HG02571 (cell line): ENCODE measurements around the gene ALPK3.

ENCODE experiments used
- ATAC-seq: cut with Tn5 transposase; IDR thresholded peaks from one replicate; pipeline ENCODE4 v1.9.1; 2021; ENCODE audit warnings: mild to moderate bottlenecking, moderate library complexity; ENCODE audit not compliant: unreplicated experiment

The ALPK3 gene, protein sequence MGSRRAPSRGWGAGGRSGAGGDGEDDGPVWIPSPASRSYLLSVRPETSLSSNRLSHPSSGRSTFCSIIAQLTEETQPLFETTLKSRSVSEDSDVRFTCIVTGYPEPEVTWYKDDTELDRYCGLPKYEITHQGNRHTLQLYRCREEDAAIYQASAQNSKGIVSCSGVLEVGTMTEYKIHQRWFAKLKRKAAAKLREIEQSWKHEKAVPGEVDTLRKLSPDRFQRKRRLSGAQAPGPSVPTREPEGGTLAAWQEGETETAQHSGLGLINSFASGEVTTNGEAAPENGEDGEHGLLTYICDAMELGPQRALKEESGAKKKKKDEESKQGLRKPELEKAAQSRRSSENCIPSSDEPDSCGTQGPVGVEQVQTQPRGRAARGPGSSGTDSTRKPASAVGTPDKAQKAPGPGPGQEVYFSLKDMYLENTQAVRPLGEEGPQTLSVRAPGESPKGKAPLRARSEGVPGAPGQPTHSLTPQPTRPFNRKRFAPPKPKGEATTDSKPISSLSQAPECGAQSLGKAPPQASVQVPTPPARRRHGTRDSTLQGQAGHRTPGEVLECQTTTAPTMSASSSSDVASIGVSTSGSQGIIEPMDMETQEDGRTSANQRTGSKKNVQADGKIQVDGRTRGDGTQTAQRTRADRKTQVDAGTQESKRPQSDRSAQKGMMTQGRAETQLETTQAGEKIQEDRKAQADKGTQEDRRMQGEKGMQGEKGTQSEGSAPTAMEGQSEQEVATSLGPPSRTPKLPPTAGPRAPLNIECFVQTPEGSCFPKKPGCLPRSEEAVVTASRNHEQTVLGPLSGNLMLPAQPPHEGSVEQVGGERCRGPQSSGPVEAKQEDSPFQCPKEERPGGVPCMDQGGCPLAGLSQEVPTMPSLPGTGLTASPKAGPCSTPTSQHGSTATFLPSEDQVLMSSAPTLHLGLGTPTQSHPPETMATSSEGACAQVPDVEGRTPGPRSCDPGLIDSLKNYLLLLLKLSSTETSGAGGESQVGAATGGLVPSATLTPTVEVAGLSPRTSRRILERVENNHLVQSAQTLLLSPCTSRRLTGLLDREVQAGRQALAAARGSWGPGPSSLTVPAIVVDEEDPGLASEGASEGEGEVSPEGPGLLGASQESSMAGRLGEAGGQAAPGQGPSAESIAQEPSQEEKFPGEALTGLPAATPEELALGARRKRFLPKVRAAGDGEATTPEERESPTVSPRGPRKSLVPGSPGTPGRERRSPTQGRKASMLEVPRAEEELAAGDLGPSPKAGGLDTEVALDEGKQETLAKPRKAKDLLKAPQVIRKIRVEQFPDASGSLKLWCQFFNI (N-terminal part only)

DNA sequence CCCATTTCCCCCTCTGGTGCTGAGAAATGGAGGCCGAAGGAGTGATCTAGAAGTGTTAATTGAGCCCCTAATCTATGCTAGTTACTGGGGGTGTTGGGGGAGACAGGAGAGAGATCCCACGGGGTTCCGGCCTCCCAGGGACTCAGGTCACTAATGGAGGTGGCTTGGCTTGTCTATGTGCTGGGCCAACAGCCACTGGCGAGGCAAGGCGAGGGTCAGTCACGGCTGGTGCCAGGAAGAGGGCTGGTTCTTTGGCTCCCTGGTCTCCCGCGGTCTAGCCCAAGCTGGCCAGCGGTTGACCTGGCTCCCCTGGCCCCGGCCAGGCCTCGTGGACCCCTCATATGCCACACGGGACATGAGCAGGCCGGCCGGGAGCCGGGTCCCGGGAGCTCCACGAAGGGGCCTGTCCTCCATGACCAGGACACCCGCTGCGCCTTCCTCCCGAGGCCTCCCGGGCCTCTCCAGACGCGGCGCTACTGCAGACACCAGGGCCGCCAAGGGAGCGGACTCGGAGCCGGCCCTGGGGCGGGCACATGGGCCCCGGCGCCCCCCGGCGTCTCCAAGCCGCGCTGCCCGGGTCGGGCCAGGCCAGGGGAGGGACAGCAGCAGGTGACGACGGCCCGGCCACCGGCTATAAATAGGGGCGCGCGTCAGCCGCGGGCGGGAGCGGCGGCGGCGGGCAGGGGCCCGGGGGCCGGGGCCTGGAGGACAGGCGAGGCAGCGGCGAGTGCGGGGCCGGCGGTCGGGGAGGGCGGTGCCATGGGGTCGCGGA lies at the start of gene ALPK3:
ALPK3 (plus strand) TSS at position 663 of the 772 bp plus-strand sequence; CDS start at position 760, 97 bp downstream.
- ATAC-seq, result no peak

DNA sequence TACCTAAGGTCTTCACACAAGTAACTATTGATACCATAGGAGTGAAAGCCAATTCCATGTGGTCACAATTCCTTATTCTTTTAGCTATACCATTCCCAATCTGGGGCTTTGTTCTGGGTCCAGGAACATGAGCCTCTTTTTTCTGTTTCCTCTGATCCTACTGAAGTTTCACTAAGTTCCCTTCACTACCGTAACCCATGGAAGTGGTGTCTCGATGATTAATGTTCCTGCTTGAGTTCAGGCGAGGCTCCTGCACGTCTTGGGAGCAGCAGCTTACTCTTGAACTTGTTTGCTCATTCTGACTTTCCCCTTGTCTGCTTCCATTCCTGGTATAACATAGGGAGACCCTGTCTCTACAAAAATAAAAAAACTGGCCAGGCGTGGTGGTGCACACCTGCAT lies 45.1 kb upstream of the ALPK3 start:
- no peak for ATAC-seq

DNA sequence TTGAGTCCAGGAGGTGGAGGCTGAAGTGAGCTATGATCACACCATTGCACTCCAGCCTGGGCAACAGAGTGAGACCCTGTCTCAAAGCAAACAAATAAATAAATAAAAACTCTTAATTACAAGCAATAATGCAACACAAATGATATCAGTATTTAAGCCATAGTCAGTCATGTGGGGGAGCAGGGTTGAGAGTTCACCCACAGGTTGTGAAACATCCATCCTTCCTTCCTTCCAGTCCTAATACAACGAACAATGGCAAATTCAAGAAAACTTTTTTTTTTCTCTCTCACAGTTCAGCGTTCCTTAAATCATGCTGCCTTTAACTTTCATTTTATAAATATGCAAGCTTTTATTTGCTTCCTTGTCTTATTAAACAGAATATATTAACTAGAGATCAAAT lies 44.7 kb upstream of the ALPK3 start:
- ATAC-seq, result no peak

DNA sequence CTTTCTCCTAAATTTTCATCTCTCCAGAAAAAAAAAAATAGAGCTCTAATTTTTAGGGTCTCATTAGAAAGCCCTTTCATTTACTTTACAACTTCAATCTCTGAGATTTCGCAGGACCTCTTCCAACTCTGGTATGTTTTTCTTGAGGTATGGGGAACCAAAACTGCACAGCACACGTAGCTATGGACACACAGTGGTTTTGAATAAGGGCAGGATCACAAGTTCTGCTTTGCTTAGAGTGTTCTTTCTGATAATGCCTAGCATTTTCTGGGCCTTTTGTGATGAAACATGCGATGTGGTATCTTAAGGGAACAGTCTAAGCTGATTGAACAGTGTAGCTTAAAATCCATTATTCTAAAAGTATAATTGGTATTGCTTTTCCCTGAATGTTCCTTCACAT lies 43.4 kb upstream of the ALPK3 start:
- no peak for ATAC-seq

GRCh38 chr15:84775867-84776449 lies 41.2 kb upstream of the ALPK3 start:
- ATAC-seq, result no peak

GRCh38 chr15:84778194-84778593 lies 39.0 kb upstream of the ALPK3 start:
- no peak for ATAC-seq

DNA sequence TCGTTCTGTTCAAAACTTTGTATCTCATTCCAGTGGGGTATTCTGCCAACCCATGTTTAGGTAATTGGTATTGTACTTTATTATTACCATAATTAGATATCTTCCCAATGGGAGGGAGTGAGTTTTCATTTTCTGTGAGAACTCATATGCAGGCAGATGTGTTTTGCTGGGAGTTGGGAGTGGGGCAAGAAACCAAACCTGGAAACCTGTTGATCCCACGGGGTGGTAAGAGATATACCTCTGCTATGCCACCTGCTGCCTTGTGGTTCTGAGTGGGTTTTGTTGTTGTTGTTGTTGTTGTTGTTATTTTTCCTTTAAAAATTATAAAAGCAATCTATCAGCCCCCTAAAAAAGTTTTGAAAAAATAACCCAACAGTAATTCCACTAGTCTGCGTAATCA lies 36.7 kb upstream of the ALPK3 start:
- no peak for ATAC-seq

DNA sequence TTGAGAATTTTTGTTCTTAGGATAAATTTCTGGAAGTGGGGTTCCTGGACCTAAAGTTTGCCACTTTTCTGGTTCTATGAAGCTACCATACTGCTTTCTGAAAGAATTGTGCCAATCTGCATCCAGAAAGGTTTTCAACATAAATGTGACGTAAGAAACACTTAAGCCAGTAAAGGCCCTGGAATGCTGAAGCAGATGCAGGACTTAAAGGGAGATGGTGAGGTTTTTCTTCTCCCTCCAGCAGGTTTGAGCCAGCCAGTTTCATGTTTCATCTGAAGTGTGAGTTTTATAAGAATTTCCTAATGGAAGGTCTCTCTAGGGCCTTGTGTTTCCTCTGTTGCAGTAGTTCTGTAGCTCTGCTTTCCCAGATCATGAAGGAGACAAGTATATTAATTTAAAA lies 35.7 kb upstream of the ALPK3 start:
- no peak for ATAC-seq

GRCh38 chr15:84782346-84782745 lies 34.8 kb upstream of the ALPK3 start:
- ATAC-seq, result no peak

GRCh38 chr15:84783493-84784251 lies 33.5 kb upstream of the ALPK3 start:
- ATAC-seq, result no peak

GRCh38 chr15:84784262-84784661 lies 32.9 kb upstream of the ALPK3 start:
- ATAC-seq, result no peak

DNA sequence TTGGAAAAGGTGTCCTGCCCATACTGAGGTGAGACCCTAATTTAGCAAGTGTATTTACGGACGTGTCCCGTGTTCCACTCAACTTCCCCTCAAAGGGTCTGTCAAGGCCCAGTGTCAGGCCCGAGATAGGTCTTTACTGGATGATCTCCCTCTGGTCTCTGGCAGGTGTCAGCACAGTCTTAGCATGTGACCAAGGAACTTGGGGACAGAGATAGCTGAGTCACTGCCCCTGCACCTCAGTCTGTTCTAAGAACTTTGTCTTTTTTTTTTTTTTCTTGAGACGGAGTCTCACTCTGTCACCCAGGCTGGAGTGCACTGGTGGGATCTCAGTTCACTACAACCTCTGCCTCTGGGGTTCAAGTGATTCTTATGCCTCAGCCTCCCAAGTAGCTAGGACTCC lies 32.1 kb upstream of the ALPK3 start:
- no peak for ATAC-seq

GRCh38 chr15:84788500-84788899 lies 28.7 kb upstream of the ALPK3 start:
- ATAC-seq, result no peak

DNA sequence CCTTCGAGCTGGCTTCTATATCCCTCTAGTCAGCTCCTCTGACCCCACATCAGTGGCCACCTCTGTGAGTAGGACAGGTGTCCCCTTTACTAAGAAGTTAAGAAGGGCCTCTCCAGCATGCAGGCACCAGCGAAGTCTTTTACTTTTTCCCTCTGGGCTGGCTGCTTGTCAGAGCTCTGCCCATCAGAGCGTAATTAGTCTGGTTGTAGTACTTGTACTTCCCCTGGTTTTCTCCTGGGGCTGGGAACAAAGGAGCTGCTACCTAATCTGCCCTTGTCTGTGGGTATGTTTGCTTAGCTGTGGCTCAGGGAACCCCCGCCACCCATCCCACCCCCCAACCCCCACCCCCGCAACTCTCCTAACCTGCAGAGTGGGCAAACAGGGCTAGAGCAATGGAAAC lies 27.4 kb upstream of the ALPK3 start:
- ATAC-seq, result no peak

DNA sequence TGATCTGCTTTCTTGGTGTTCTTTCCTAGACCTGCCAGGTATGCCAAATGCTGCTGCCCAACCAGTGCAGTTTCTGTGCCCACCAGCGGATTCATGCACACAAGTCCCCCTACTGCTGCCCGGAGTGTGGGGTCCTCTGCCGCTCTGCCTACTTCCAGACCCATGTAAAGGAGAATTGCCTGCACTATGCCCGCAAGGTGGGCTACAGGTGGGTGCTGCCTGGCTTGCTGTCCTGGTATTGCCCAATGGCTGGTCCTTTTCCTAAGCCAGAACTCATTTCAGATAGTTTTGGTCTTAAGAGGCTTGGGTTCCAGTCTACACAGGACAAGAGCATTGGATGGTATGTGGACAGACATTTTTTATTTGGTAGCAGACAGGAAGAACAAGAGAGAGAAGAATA lies 26.5 kb upstream of the ALPK3 start:
- no peak for ATAC-seq

DNA sequence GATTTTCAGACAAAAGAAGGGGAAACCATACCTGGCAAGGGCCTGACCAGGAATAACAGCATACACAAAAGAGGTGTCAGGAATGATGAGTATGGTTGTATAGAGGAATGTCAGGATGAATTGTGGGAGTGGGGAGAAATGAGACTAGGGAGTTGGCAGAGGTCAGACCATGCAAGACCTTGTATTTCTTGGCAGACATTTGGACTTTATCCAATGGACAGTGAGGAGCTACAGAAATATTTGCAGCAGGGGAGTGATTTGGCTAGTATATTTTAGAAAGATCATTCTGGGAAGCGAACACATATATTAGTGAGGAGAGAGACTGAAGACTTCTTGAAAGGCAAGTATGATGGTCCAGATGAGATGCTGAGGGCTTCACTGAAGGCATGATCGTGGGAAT lies 25.4 kb upstream of the ALPK3 start:
- ATAC-seq, result no peak

DNA sequence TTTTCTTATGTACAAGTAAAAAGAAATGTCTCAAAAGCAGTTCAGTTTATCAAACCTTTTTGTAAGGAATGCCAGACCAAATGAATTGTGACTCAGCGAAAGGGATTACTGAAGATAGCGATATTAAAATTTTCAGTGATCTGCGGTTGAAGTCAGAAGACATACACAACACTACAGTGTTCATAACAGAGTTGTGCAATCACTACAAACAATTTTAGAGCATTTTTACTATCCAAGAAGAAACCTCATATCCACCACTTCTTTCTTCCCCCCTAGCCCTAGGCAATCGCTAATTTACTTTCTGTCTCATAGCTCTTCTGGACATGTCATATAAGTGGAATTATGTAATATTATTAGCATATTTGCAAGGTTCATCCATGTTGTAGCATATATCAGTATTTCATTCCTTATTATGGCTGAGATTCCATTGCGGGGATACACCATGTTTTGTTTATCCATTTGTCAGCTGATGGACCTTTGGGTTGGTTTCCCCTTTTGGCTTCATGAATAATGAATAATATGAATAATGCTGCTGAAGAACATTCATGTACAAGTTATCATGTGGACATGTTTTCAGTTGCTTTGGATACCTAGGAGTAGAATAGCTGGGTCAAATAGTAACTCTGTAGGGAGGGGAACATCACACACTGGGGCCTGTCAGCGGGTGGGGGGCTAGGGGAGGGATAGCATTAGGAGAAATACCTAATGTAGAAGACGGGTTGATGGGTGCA lies 23.6 kb upstream of the ALPK3 start:
- no peak for ATAC-seq

GRCh38 chr15:84794162-84794547 lies 23.0 kb upstream of the ALPK3 start:
- no peak for ATAC-seq

GRCh38 chr15:84795186-84795585 lies 22.0 kb upstream of the ALPK3 start:
- ATAC-seq, result no peak
